G401.6 (cell line): ENCODE data around the gene SEMA3A.
"Not testable (repeated sequence)": the region's sequence is repeated elsewhere in the genome, so short reads cannot be mapped to it uniquely, and the experiment has no call there.

ENCODE experiments used
- FAIRE-seq: peaks from 2 replicates; lab custom pipeline; 2012; peaks lifted over from hg19 to GRCh38; lab: Jason Lieb, UNC

SEMA3A gene

GRCh38 chr7:84194484-84195271, at the start of gene SEMA3A:
Gene SEMA3A (minus strand): TSS chr7:84194789. CDS start chr7:84194586, 203 bp downstream.
- FAIRE-seq, result no peak

GRCh38 chr7:84243037-84243436, 48.4 kb upstream of the SEMA3A start:
- FAIRE-seq, result not testable (repeated sequence)

- no peak for FAIRE-seq
Measured at GRCh38 chr7:84238596-84238995, 44.0 kb upstream of the SEMA3A start.

- FAIRE-seq, result no peak
Measured at GRCh38 chr7:84237533-84238173, 43.1 kb upstream of the SEMA3A start.

- no peak for FAIRE-seq
Measured at GRCh38 chr7:84236398-84236797, 41.8 kb upstream of the SEMA3A start.

GRCh38 chr7:84232646-84233045, 38.1 kb upstream of the SEMA3A start:
- FAIRE-seq, result peak; percentile 19

GRCh38 chr7:84231157-84231556, 36.6 kb upstream of the SEMA3A start:
- no peak for FAIRE-seq

- no peak for FAIRE-seq
Measured at GRCh38 chr7:84230491-84230890, 35.9 kb upstream of the SEMA3A start.

GRCh38 chr7:84228526-84228925, 33.9 kb upstream of the SEMA3A start:
- FAIRE-seq, result no peak

GRCh38 chr7:84226759-84227158, 32.2 kb upstream of the SEMA3A start:
- FAIRE-seq, result no peak

GRCh38 chr7:84224505-84224904, 29.9 kb upstream of the SEMA3A start:
- FAIRE-seq, result no peak

- FAIRE-seq, result no peak
Measured at GRCh38 chr7:84219310-84219709, 24.7 kb upstream of the SEMA3A start.

GRCh38 chr7:84218681-84219080, 24.1 kb upstream of the SEMA3A start:
- no peak for FAIRE-seq

- no peak for FAIRE-seq
Measured at GRCh38 chr7:84216472-84216871, 21.9 kb upstream of the SEMA3A start.

GRCh38 chr7:84214757-84215156, 20.2 kb upstream of the SEMA3A start:
- FAIRE-seq, result not testable (repeated sequence)

- FAIRE-seq, result no peak
Measured at GRCh38 chr7:84210301-84210700, 15.7 kb upstream of the SEMA3A start.

GRCh38 chr7:84209006-84209405, 14.4 kb upstream of the SEMA3A start:
- FAIRE-seq, result peak; percentile 15

GRCh38 chr7:84207615-84208014, 13.0 kb upstream of the SEMA3A start:
- FAIRE-seq, result no peak

GRCh38 chr7:84207025-84207424, 12.4 kb upstream of the SEMA3A start:
- no peak for FAIRE-seq

- FAIRE-seq, result no peak
Measured at GRCh38 chr7:84204655-84205054, 10.1 kb upstream of the SEMA3A start.

GRCh38 chr7:84202855-84203254, 8.3 kb upstream of the SEMA3A start:
- FAIRE-seq, result peak; percentile 25

- peak; percentile 52 for FAIRE-seq
Measured at GRCh38 chr7:84200859-84201258, 6.3 kb upstream of the SEMA3A start.

GRCh38 chr7:84199216-84199615, 4.6 kb upstream of the SEMA3A start:
- FAIRE-seq, result no peak

- no peak for FAIRE-seq
Measured at GRCh38 chr7:84196084-84196503, 1.5 kb upstream of the SEMA3A start.
